Chondrocyte (in vitro differentiated cells): ENCODE measurements around the gene MDM1. TPM values are rescaled to one million over a fixed set of nuclear protein-coding genes. Genes with fewer than 3 reads are reported as not detected.

Experiments used
- DNase-seq: peaks from one replicate; pipeline ENCODE4 v3.0.0; 2021; ENCODE audit warnings: mixed read lengths, low spot score
- H3K27ac Mint-ChIP-seq: one replicate; pipeline ENCODE4 v1.8.0; 2021; ENCODE audit warnings: mild to moderate bottlenecking, moderate library complexity, mixed read lengths; ENCODE audit not compliant: unreplicated experiment
- H3K27me3 Mint-ChIP-seq: 2 replicates; pipeline ENCODE4 v1.8.0; 2021; ENCODE audit warnings: low read depth, mixed read lengths
- H3K36me3 Mint-ChIP-seq: 2 replicates; pipeline ENCODE4 v1.8.0; 2021; ENCODE audit warnings: low read depth, mixed read lengths
- H3K4me1 Mint-ChIP-seq: 2 replicates; pipeline ENCODE4 v1.8.0; 2021; ENCODE audit warnings: low read depth, mild to moderate bottlenecking, mixed read lengths
- H3K4me3 Mint-ChIP-seq: one replicate; pipeline ENCODE4 v1.8.0; 2021; ENCODE audit warnings: mild to moderate bottlenecking, moderate library complexity, mixed read lengths; ENCODE audit not compliant: unreplicated experiment
- H3K9me3 Mint-ChIP-seq: 2 replicates; pipeline ENCODE4 v1.8.0; 2021; ENCODE audit warnings: low read depth, mixed read lengths
- CTCF ChIP-seq: fragments of 200-600 bp; sonication (generic); IDR thresholded peaks from 2 replicates; pipeline ENCODE4 v1.5.0; 2021; ENCODE audit warnings: antibody characterized with exemption, mild to moderate bottlenecking, moderate library complexity
- total RNA-seq: library from RNA; stranded (reverse); gene quantifications from 3 replicates; pipeline ENCODE4 v1.2.1, GENCODE V29; 2021

The MDM1 gene
- total RNA-seq, 1 donor from 2014 or later = 9.5 TPM

DNA sequence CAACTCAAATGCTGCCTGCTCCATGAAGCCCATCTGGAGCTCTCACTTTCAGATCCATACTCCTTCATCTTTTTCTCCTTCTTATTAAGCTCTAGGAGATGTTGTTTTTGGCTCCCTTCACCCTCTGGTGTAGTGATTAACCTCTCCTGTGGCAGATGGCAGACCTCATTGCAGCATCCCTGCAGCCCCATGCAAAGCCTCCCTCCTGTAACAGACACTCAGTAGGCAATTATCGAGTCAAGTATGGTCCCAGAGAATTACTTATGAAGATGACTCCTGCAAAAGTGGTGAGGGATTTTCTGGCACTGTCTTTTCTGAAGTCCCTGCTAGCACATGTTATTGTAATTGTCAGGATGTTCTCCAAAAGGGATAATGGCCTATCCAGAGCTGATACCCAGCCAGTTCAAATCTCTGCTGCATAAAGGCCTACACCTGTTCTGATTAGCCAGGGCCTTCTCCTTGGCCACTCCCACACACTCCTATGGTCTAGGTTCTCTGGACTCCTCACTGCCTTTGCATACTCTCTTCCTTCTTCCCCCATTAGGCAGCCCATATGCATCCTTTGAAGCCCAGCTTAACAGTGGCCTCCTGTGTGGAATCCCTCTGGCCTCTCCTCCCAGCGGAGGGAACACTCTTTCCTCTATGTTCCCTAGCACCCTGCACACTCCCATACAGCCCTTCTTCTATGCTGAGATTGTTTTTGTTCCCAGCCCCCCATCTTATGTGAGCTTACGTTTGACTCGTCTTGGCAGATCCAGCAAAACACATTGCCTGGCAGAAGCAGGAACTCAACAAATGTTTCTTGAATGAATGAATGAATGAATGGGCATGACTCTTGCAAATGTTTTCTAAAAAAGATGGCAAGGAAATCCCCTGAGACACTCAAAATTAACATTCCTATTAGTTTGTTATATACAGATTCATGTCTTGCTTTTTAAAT, 43.9 kb upstream of the MDM1 start:
- H3K4me1 Mint-ChIP-seq = peaks cover 21% of the 10 kb centered on the region
- DNase-seq = no peak
- no peaks in the 10 kb centered on the region for H3K9me3 Mint-ChIP-seq
- H3K27ac Mint-ChIP-seq = no peak overlapping the region
- no peak overlapping the region for H3K4me3 Mint-ChIP-seq
- no peak for TF ChIP-seq CTCF
- no peaks in the 10 kb centered on the region for H3K36me3 Mint-ChIP-seq
- H3K27me3 Mint-ChIP-seq = no peaks in the 10 kb centered on the region

DNA sequence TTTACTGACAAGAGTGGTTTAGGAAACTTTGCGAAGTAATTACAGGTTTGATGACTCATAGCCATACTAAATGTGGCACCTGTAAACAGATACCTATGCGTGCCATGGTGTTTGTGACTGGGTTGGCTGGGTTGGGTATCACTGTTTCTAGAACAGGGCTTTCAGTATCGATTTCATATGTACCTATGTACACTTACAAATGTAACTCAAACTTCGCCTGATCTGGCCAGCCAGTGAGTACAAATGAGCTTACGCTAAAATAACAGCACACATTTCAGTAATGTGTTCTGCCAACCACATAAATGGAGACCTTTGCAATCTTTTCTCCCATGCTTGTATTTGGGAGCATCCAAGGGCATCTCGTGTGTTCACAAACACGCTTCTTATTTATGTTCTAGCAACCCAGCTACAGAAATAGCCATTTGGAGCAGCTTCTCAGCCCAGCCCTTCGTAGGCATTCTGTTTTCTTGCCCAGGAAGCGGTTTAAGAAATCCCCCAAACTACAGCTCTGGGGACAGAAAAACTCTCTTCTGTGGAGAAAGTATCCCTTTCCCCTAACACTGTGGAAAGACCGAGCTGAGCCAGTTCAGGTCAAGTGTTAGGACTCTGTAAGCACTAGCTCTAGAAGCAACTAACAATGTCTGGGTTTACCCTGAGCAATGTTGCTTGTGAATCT, 42.3 kb upstream of the MDM1 start:
- TF ChIP-seq CTCF = no peak
- H3K27me3 Mint-ChIP-seq = no peaks in the 10 kb centered on the region
- no peak overlapping the region for H3K4me3 Mint-ChIP-seq
- no peak for DNase-seq
- peaks cover 24% of the 10 kb centered on the region for H3K4me1 Mint-ChIP-seq
- H3K9me3 Mint-ChIP-seq = no peaks in the 10 kb centered on the region
- no peak overlapping the region for H3K27ac Mint-ChIP-seq
- no peaks in the 10 kb centered on the region for H3K36me3 Mint-ChIP-seq

DNA sequence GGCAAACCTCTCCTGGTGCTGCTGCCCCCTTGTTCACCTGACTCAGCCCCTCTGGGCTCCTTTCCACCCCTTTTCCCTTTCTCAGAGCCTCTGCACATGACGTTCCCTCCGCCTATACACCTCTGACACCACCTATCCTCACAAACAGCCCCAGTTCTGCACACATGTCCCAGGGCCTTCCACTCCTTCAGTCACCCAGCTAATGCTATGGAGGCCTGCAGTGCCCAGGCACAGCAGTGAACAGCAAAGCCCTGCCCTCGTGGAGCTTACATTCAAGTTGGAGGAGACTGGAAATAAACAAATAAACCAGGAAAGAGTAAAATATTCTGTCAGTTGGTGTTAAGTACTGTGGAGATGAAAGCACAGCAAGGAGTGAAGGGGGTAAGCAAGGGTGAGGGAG, 38.5 kb upstream of the MDM1 start:
- Mint-ChIP-seq H3K36me3 (no peaks in the 10 kb centered on the region), H3K4me1 (peaks cover 24% of the 10 kb centered on the region), H3K27ac (no peak overlapping the region)

DNA sequence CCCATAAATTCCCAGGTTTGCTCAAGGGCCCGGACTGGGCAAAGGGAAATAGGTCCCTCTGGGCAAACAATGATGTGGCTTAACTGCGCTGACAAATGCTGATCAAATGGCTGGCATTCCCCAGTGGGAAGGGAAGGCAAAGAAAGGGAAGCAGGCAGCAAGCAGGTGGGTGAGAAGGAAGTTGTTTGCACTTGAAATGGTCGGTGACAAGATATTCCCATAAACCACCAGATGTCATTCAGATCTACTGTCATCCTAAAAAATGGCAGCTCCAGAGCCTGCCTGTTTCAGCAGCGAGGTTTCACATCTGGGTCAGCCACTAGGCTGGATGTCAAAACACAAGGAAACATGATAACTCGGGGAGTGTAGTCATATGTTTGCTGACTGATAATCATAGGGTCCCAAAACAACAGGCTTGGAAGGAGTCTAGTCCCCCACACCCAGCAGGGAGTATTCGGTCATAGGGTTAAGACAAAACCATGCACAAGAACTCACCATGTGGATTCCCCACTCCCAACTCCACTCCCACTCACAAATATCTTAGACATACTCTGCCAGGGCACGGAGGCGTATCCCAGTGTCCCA, 37.9 kb upstream of the MDM1 start:
- no peak overlapping the region for H3K4me3 Mint-ChIP-seq
- no peaks in the 10 kb centered on the region for H3K9me3 Mint-ChIP-seq
- no peak for DNase-seq
- no peaks in the 10 kb centered on the region for H3K27me3 Mint-ChIP-seq
- no peak overlapping the region for H3K27ac Mint-ChIP-seq
- H3K36me3 Mint-ChIP-seq = no peaks in the 10 kb centered on the region
- no peak for TF ChIP-seq CTCF
- peaks cover 27% of the 10 kb centered on the region for H3K4me1 Mint-ChIP-seq

More for the DNA sequence above, 38.5 kb upstream of the MDM1 start:
- H3K9me3 Mint-ChIP-seq = no peaks in the 10 kb centered on the region
- no peaks in the 10 kb centered on the region for H3K27me3 Mint-ChIP-seq
- no peak overlapping the region for H3K4me3 Mint-ChIP-seq
- TF ChIP-seq CTCF = no peak
- no peak for DNase-seq

DNA sequence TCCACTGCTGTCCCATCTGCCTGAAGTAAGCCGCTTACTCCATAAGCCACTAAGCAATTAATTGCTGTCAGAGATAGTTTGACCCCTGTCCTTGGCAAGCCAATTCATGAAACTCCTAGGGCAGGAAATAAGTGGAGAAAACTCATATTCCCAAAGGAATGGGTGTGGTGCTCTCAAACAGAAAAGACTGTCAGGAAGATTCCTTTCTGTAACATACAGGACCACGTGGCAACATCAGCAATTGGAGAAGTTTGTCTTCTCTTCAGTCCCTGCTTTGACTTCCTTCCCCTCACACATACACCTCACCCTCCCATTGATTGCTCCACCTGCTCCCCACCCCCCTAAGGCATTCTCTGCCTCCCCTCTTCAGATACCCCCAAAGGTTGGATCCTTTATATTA, 36.2 kb upstream of the MDM1 start:
- no peak for DNase-seq
- H3K4me1 Mint-ChIP-seq = peaks cover 37% of the 10 kb centered on the region
- no peaks in the 10 kb centered on the region for H3K9me3 Mint-ChIP-seq
- no peak for TF ChIP-seq CTCF
- H3K36me3 Mint-ChIP-seq = no peaks in the 10 kb centered on the region
- H3K27ac Mint-ChIP-seq = no peak overlapping the region
- no peak overlapping the region for H3K4me3 Mint-ChIP-seq
- H3K27me3 Mint-ChIP-seq = no peaks in the 10 kb centered on the region
